Heart right ventricle (tissue), 16 donors: ENCODE measurements around the gene RNF130. TPM values are rescaled to one million over a fixed set of nuclear protein-coding genes. Genes with fewer than 3 reads are reported as not detected.

Source experiments
- ATAC-seq, 8 donors: fragments of 200-7000 bp; cut with Tn5 transposase; one replicate each; pipeline ENCODE4 v1.9.1; 2020; ENCODE audit warnings: mild to moderate bottlenecking in 8 of 8, moderate library complexity in 8 of 8, moderate number of reproducible peaks in 1 of 8
- DNase-seq, 2 donors: peaks; one replicate each; pipeline ENCODE4 v3.0.0-alpha.2; 2020
- H3K27ac ChIP-seq, 10 donors: fragments of 200-600 bp; sonication (generic) in 2 of 10; one replicate each; pipeline versions ENCODE4 v1.5.0 to v1.8.0; 2020 to 2022; ENCODE audit warnings: mild to moderate bottlenecking in 3 of 10
- H3K27me3 ChIP-seq, 7 donors: fragments of 200-600 bp; one replicate each; pipeline ENCODE4 v1.8.0; 2021 to 2022; ENCODE audit warnings: mild to moderate bottlenecking in 2 of 7
- H3K36me3 ChIP-seq, 9 donors: fragments of 200-600 bp; sonication (generic) in 1 of 9; one replicate each; pipeline versions ENCODE4 v1.5.0 to v1.8.0; 2020 to 2022; ENCODE audit warnings: mild to moderate bottlenecking in 2 of 9
- H3K4me1 ChIP-seq, 9 donors: fragments of 200-600 bp; sonication (generic) in 1 of 9; one replicate each; pipeline versions ENCODE4 v1.5.0 to v1.8.0; 2020 to 2022; ENCODE audit warnings: mild to moderate bottlenecking in 4 of 9
- H3K4me3 ChIP-seq, 10 donors: fragments of 200-600 bp; sonication (generic) in 2 of 10; one replicate each; pipeline versions ENCODE4 v1.5.0 to v1.8.0; 2020 to 2022; ENCODE audit warnings: mild to moderate bottlenecking in 7 of 10, moderate library complexity in 2 of 10
- H3K9me3 ChIP-seq, 11 donors: fragments of 200-600 bp in 10 of 11; sonication (generic) in 2 of 11; one replicate each; pipeline versions ENCODE4 v1.5.0 to v1.8.0; 2013 to 2022; ENCODE audit warnings: mild to moderate bottlenecking in 2 of 11, control low read depth in 1 of 11, moderate library complexity in 1 of 11
- WGBS, 2 donors: extraction: QIAGEN DNeasy Blood & Tissue Kit; methylation state at CpG; one replicate each; pipeline ENCODE4 v1.1.7; 2013; ENCODE audit warnings: inconsistent platforms in 1 of 2; 5-methylcytosine and 5-hydroxymethylcytosine counted together
- intact Hi-C, 10 donors: fragments of 100-400 bp; cut with DNase I; formaldehyde crosslinking; loops; one replicate each; pipeline versions ENCODE4 v1.11.1 to v1.14.2; 2022
- polyA plus RNA-seq, 2 donors: library from polyadenylated mRNA; stranded (reverse); fragments of 200-250 nt; gene quantifications; one replicate each; pipeline ENCODE4 v1.2.3, GENCODE V29; 2013
- total RNA-seq, 10 donors: library from RNA; stranded (reverse); fragmentation: NEBNext Ultra II Directional in 3 of 10; extraction: Animal tissue kit (Norgen Biotek cat#: 25700) in 3 of 10; gene quantifications; one replicate each; pipeline versions ENCODE4 v1.2.1 to v1.2.4, GENCODE V29; 2021 to 2023
- TF ChIP-seq, protein P1 (sequence below), 9 donors: fragments of 200-600 bp; sonication (generic) in 2 of 9; IDR thresholded peaks; one replicate each; pipeline versions ENCODE4 v1.5.0 to v1.8.0; 2021 to 2022; ENCODE audit warnings: antibody characterized with exemption in 9 of 9, mild to moderate bottlenecking in 5 of 9, moderate library complexity in 1 of 9
- donor health status: Arrhythmogenic right ventricular cardiomyopathy.
- donor health status: ischemic (EF 13 %, LVEDD 7.1; RV severe dilation, severe dysfunction).
- donor health status: healthy with polysubstance abuse.
- donor health status: DM: no; HTN: yes; CAD: no.
- donor health status: DM: no; HTN: no; CAD: no.
- donor health status: ischemic (EF 25% LVEDD 6.9; RV normal size, moderate dysfunction).
- donor health status: ischemic (EF 25% LVEDD 5.7; RV mildly dilated, moderate dysfunction).
- donor health status: healthy.
- donor health status: DM: yes; HTN: yes; CAD: no.
- donor health status: Ischemic cardiomyopathy.
- donor health status: ischemic (EF 35%, LVEDD 5.7; RV mildly dilated, moderate dysfunction).
- donor health status: nonischemic (EF 11% LVEDD 7.7; RV severe dilation, severe dysfunction).
- donor health status: DM: yes; HTN: yes; CAD: no.
- donor health status: PGD.
- donor health status: ischemic (EF 29% LVEDD 5.4; RV normal size, mild dysfunction).
- donor health status: nonischemic (EF 23%, LVEDD 6.1; RV moderate dilation, normal function).

Gene RNF130
- total and polyA plus RNA-seq, 12 donors = 21.9 to 55.8 (median 33.2) TPM

DNA sequence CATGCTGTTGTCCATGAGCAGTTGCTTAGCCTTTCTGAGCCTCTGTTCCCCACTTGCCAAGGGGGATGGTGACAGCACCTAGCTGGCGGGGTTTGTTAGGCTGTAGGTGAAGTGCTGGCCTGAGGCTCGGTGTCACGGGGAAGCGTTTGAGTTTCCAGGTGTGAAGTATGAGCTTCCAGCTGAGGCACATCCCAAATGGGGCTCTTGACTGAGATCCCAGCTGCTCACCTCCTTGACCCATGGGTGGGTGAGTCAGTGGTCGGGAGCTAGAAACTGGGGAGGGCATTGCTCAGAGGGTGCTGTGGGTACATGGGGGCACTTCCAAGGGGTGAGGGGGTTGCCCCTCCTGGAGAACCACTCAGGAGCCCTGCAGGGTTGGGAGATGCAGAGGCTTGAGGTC is 26.4 kb upstream of the RNF130 start:
- Histone ChIP-seq H3K4me3 (no peak overlapping the region), H3K36me3 (no peaks in the 10 kb centered on the region), H3K27ac (no peak overlapping the region), H3K9me3 (no peaks in the 10 kb centered on the region), H3K27me3 (peaks cover 0 to 12% (median 5%) of the 10 kb centered on the region in 7 donors), H3K4me1 (peaks cover 0 to 8% (median 0%) of the 10 kb centered on the region in 9 donors)
- TF ChIP-seq, protein P1, sequence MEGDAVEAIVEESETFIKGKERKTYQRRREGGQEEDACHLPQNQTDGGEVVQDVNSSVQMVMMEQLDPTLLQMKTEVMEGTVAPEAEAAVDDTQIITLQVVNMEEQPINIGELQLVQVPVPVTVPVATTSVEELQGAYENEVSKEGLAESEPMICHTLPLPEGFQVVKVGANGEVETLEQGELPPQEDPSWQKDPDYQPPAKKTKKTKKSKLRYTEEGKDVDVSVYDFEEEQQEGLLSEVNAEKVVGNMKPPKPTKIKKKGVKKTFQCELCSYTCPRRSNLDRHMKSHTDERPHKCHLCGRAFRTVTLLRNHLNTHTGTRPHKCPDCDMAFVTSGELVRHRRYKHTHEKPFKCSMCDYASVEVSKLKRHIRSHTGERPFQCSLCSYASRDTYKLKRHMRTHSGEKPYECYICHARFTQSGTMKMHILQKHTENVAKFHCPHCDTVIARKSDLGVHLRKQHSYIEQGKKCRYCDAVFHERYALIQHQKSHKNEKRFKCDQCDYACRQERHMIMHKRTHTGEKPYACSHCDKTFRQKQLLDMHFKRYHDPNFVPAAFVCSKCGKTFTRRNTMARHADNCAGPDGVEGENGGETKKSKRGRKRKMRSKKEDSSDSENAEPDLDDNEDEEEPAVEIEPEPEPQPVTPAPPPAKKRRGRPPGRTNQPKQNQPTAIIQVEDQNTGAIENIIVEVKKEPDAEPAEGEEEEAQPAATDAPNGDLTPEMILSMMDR (IDR thresholded peaks at IDR 0.05) = no peak
- ATAC-seq = no peak
- intact Hi-C loops = no loop called here
- DNase-seq = no peak
- WGBS, 2 donors = 85 to 94% methylated on average over 5 of the region's 5 CpGs

- DNase-seq = no peak
Measured at GRCh38 chr5:180097163-180097894, 25.8 kb upstream of the RNF130 start.

DNA sequence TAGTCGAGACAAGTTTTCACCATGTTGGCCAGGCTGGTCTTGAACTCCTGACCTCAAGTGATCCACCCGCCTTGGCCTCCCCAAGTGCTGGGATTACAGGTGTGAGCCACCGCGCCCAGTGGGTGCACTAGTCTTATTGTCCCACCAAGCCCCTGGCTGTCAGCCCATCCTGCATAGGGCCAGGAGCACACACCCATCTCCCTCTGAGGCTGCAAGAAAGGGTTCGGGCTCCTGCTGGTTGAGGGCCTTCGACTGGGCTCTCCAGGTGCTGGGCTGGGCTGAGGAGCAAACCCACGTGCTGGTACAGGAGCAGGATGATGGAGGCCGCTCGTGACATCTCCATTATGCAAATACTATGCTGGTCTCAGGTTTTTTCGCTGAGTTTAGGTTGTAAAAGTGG is 25.1 kb upstream of the RNF130 start:
- Histone ChIP-seq H3K27me3 (peaks cover 0 to 12% (median 5%) of the 10 kb centered on the region in 7 donors), H3K36me3 (no peaks in the 10 kb centered on the region), H3K27ac (no peak overlapping the region), H3K4me3 (no peak overlapping the region), H3K9me3 (no peaks in the 10 kb centered on the region), H3K4me1 (peaks cover 0 to 8% (median 0%) of the 10 kb centered on the region in 9 donors)
- DNase-seq (no peak), ATAC-seq (no peak)
- intact Hi-C loops = no loop called here
- WGBS, 2 donors = 88 to 89% methylated on average over 10 of the region's 10 CpGs
- TF ChIP-seq, protein P1 (IDR thresholded peaks at IDR 0.05) = no peak

More at GRCh38 chr5:180097163-180097894, 25.8 kb upstream of the RNF130 start:
- Histone ChIP-seq H3K9me3 (no peaks in the 10 kb centered on the region), H3K27ac (no peak overlapping the region), H3K4me3 (no peak overlapping the region), H3K36me3 (no peaks in the 10 kb centered on the region), H3K4me1 (peaks cover 0 to 8% (median 0%) of the 10 kb centered on the region in 9 donors), H3K27me3 (peaks cover 0 to 12% (median 5%) of the 10 kb centered on the region in 7 donors)
- WGBS, 2 donors = 90 to 94% methylated on average over 11 of the region's 11 CpGs
- no peak for ATAC-seq
- intact Hi-C loops = no loop called here
- TF ChIP-seq, protein P1 (IDR thresholded peaks at IDR 0.05) = no peak

DNA sequence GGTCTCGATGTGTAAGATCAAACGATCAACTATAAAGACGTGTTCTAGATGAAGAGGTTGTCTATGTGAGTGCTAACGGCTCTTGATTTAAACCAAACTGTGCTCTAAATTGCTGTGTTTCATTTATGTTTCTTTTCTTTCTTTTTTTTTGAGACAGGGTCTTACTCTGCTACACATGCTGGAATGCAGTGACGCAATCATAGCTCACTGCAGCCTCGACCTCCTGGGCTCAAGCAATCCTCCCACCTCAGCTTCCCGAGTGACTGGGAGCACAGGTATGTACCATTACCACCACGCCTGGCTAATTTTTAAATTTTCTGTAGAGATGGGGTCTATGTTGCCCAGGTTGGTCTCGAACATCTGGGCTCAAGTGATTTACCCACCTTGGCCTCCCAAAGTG is 24.0 kb upstream of the RNF130 start:
- TF ChIP-seq, protein P1 (IDR thresholded peaks at IDR 0.05) = no peak
- intact Hi-C loops = no loop called here
- Histone ChIP-seq H3K36me3 (no peaks in the 10 kb centered on the region), H3K27ac (no peak overlapping the region), H3K9me3 (no peaks in the 10 kb centered on the region), H3K4me1 (peaks cover 0 to 19% (median 5%) of the 10 kb centered on the region in 9 donors), H3K4me3 (no peak overlapping the region), H3K27me3 (peaks cover 0 to 4% (median 0%) of the 10 kb centered on the region in 7 donors)
- DNase-seq = no peak
- WGBS, 2 donors = 86 to 87% methylated on average over 9 of the region's 9 CpGs
- ATAC-seq = no peak
